ENCODE measurements around the gene GOLGA7B. TPM values are rescaled to one million over a fixed set of nuclear protein-coding genes. Genes with fewer than 3 reads are reported as not detected.

Gene GOLGA7B
- total RNA-seq, 1 experiment from 2014 or later: 1.1 TPM

GRCh38 chr10:97904018-97904381 is 54.4 kb downstream of the GOLGA7B start:
- no peak for TF ChIP-seq CTCF (conservative IDR thresholded peaks at IDR 0.05)
- no peak for TF ChIP-seq EZH2 (IDR thresholded peaks at IDR 0.05; ENCODE audit: low read depth)
- no peaks in the 10 kb centered on the region for H3K36me3 ChIP-seq (ENCODE audit: low read depth)
- H3K79me2 ChIP-seq (ENCODE audit: low read depth): no peaks in the 10 kb centered on the region
- peaks cover 14% of the 10 kb centered on the region; the same call in 1 of the 2 replicates for H3K27me3 ChIP-seq (ENCODE audit: insufficient read depth, low read depth)
- H3K9me2 ChIP-seq (ENCODE audit: insufficient read depth): no peaks in the 10 kb centered on the region
- BruUV-seq (replicated peaks): no TSS peak
- intact Hi-C loops (cut with micrococcal nuclease; ENCODE audit: unreplicated experiment): no loop called here
- H3K4me1 ChIP-seq (replicated peaks; ENCODE audit: insufficient read depth): no peaks in the 10 kb centered on the region
- no peaks in the 10 kb centered on the region for H3K9me3 ChIP-seq (ENCODE audit: insufficient read depth, low read depth)
- DNase-seq: no peak
- no peak overlapping the region for H3K4me3 ChIP-seq
- ChIA-PET POLR2A (ENCODE audit: unreplicated experiment) (no interaction called here), CTCF (no interaction called here)
- no peak overlapping the region for H3K27ac ChIP-seq
- no peak overlapping the region for H3K4me2 ChIP-seq
- H3F3A ChIP-seq (ENCODE audit: insufficient read depth, low read depth): no peaks in the 10 kb centered on the region
- H4K20me1 ChIP-seq (ENCODE audit: insufficient read depth): no peaks in the 10 kb centered on the region
- no peak overlapping the region for H2AFZ ChIP-seq

DNA sequence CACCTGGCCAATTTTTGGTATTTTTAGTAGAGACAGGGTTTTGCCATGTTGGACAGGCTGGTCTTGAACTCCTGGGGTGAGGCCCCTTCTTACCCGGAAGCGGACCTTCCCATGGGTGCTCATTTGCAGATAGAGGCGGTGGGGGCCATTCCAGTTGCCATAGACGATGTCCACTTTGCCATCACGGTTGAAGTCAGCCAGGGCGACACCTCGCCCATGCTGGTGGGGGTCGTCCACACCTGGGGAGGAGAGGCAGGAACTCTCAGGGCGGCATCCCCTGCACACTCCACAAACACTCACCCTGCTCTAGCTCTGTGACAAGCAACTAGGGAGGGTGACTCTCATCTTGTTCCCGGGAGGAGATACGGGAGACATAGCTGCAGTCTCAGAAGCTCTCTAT is 54.9 kb downstream of the GOLGA7B start:
- Histone ChIP-seq H3K79me2 (ENCODE audit: low read depth) (no peaks in the 10 kb centered on the region), H3K4me1 (replicated peaks; ENCODE audit: insufficient read depth) (no peaks in the 10 kb centered on the region), H3K4me3 (no peak overlapping the region), H3K9me2 (ENCODE audit: insufficient read depth) (no peaks in the 10 kb centered on the region), H3K4me2 (no peak overlapping the region), H2AFZ (no peak overlapping the region), H3K27me3 (ENCODE audit: insufficient read depth, low read depth) (peaks cover 14% of the 10 kb centered on the region; the same call in 1 of the 2 replicates), H3K9me3 (ENCODE audit: insufficient read depth, low read depth) (no peaks in the 10 kb centered on the region), H3F3A (ENCODE audit: insufficient read depth, low read depth) (no peaks in the 10 kb centered on the region), H4K20me1 (ENCODE audit: insufficient read depth) (no peaks in the 10 kb centered on the region), H3K27ac (no peak overlapping the region), H3K36me3 (ENCODE audit: low read depth) (no peaks in the 10 kb centered on the region)
- TF ChIP-seq EZH2 (IDR thresholded peaks at IDR 0.05; ENCODE audit: low read depth) (no peak), CTCF (conservative IDR thresholded peaks at IDR 0.05) (no peak)
- BruUV-seq (replicated peaks): no TSS peak
- ChIA-PET POLR2A (ENCODE audit: unreplicated experiment) (no interaction called here), CTCF (no interaction called here)
- no peak for DNase-seq
- intact Hi-C loops (cut with micrococcal nuclease; ENCODE audit: unreplicated experiment): no loop called here

- DNase-seq: no peak
- Histone ChIP-seq H3K4me1 (replicated peaks; ENCODE audit: insufficient read depth) (no peaks in the 10 kb centered on the region), H3K27ac (no peak overlapping the region), H2AFZ (no peak overlapping the region), H4K20me1 (ENCODE audit: insufficient read depth) (no peaks in the 10 kb centered on the region), H3K36me3 (ENCODE audit: low read depth) (no peaks in the 10 kb centered on the region), H3K4me3 (no peak overlapping the region), H3K9me2 (ENCODE audit: insufficient read depth) (no peaks in the 10 kb centered on the region), H3K79me2 (ENCODE audit: low read depth) (no peaks in the 10 kb centered on the region), H3K27me3 (ENCODE audit: insufficient read depth, low read depth) (peaks cover 14% of the 10 kb centered on the region; the same call in 1 of the 2 replicates), H3F3A (ENCODE audit: insufficient read depth, low read depth) (no peaks in the 10 kb centered on the region), H3K9me3 (ENCODE audit: insufficient read depth, low read depth) (no peaks in the 10 kb centered on the region), H3K4me2 (no peak overlapping the region)
- TF ChIP-seq CTCF (conservative IDR thresholded peaks at IDR 0.05): no peak
- no peak for TF ChIP-seq EZH2 (IDR thresholded peaks at IDR 0.05; ENCODE audit: low read depth)
- no TSS peak for BruUV-seq (replicated peaks)
- POLR2A ChIA-PET (ENCODE audit: unreplicated experiment): no interaction called here
- CTCF ChIA-PET: no interaction called here
- intact Hi-C loops (cut with micrococcal nuclease; ENCODE audit: unreplicated experiment): no loop called here
Measured at GRCh38 chr10:97905276-97905675, 55.6 kb downstream of the GOLGA7B start.
